ENCODE data around the gene TENT4B.
A peak's percentile ranks its signal among the peaks of the same experiment; 100 is the strongest.

Gene TENT4B

GRCh38 chr16:50207652-50208051 lies 54.5 kb downstream of the TENT4B start:
- no peak overlapping the region for H2AK5ac ChIP-seq (ENCODE audit: low read length)
- H2AFZ ChIP-seq (ENCODE audit: insufficient read depth, low read length, poor library complexity): no peak overlapping the region
- no peak overlapping the region for H2BK120ac ChIP-seq (ENCODE audit: insufficient read depth, low read length, poor library complexity)
- no peaks in the 10 kb centered on the region for H3K36me3 ChIP-seq (ENCODE audit: control insufficient read depth in 1 of 2, insufficient read depth in 2 of 2, low read length in 2 of 2)
- WGBS (ENCODE audit: extremely low coverage, insufficient coverage, insufficient read length): no CpG with 5 or more reads among the region's 3 CpGs
- H4K8ac ChIP-seq (ENCODE audit: low read depth, low read length): no peak overlapping the region
- H3K79me1 ChIP-seq (ENCODE audit: low read length): peaks cover 4% of the 10 kb centered on the region
- peaks cover 2% of the 10 kb centered on the region for H3K79me2 ChIP-seq (ENCODE audit: control insufficient read depth, insufficient read depth, low read length, poor library complexity)
- DNase-seq: no peak
- H3K9me3 ChIP-seq (ENCODE audit: insufficient read depth, low read depth, low read length): no peaks in the 10 kb centered on the region
- H3K23ac ChIP-seq (ENCODE audit: low read length): no peak overlapping the region
- no peak overlapping the region for H3K14ac ChIP-seq (ENCODE audit: low read length)
- no peaks in the 10 kb centered on the region for H3K27me3 ChIP-seq (ENCODE audit: insufficient read depth, low read length)
- H4K91ac ChIP-seq (ENCODE audit: low read depth, low read length): no peak overlapping the region
- H3K18ac ChIP-seq (ENCODE audit: low read length): no peak overlapping the region
- no peak overlapping the region for H3K4ac ChIP-seq (ENCODE audit: low read depth, low read length)
- H3K9ac ChIP-seq (ENCODE audit: low read length): no peak overlapping the region
- H2BK5ac ChIP-seq (ENCODE audit: low read depth, low read length, poor library complexity): no peak overlapping the region
- H3K27ac ChIP-seq (ENCODE audit: low read depth, low read length): no peak overlapping the region
- H4K12ac ChIP-seq (ENCODE audit: low read depth, low read length): no peak overlapping the region
- no peak overlapping the region for H3K4me3 ChIP-seq (ENCODE audit: low read depth, low read length)
- no peak overlapping the region for H3K4me2 ChIP-seq (ENCODE audit: low read length)
- H3K4me1 ChIP-seq (ENCODE audit: control insufficient read depth in 1 of 2, insufficient read depth in 2 of 2, low read length in 2 of 2): peaks cover 7 to 12% of the 10 kb centered on the region in 2 experiments
- H2BK12ac ChIP-seq (ENCODE audit: low read length): no peak overlapping the region

DNA sequence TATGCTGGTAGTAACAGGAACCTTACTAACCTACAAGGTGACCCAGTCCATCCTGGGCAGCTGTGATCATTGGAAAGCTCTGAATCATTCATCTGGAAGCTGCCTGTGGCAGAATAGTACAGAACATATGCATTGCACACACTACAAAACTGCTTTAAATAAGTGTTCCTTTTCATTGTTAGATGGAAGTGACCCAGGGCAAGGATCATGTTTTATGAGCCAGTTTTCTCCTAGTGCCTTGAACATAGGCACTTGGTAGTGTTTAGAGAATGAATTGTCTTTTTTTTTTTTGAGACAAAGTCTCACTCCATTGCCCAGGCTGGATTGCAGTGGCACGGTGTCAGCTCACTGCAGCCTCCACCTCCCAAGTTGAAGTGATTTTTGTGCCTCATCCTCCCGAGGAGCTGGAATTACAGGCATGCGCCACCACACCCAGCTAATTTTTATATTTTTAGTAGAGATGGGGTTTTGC lies 55.4 kb downstream of the TENT4B start:
- Histone ChIP-seq H3K23ac (ENCODE audit: low read length) (no peak overlapping the region), H2BK120ac (ENCODE audit: insufficient read depth, low read length, poor library complexity) (no peak overlapping the region), H3K4me3 (ENCODE audit: low read depth, low read length) (no peak overlapping the region), H2BK5ac (ENCODE audit: low read depth, low read length, poor library complexity) (no peak overlapping the region), H3K9ac (ENCODE audit: low read length) (no peak overlapping the region), H4K8ac (ENCODE audit: low read depth, low read length) (no peak overlapping the region), H3K79me2 (ENCODE audit: control insufficient read depth, insufficient read depth, low read length, poor library complexity) (peaks cover 2% of the 10 kb centered on the region), H3K9me3 (ENCODE audit: insufficient read depth, low read depth, low read length) (no peaks in the 10 kb centered on the region), H3K4me2 (ENCODE audit: low read length) (no peak overlapping the region), H3K4ac (ENCODE audit: low read depth, low read length) (no peak overlapping the region), H3K79me1 (ENCODE audit: low read length) (peaks cover 4% of the 10 kb centered on the region), H3K27me3 (ENCODE audit: insufficient read depth, low read length) (no peaks in the 10 kb centered on the region), H4K91ac (ENCODE audit: low read depth, low read length) (no peak overlapping the region), H3K4me1 (ENCODE audit: control insufficient read depth in 1 of 2, insufficient read depth in 2 of 2, low read length in 2 of 2) (peaks cover 6 to 11% of the 10 kb centered on the region in 2 experiments), H2BK12ac (ENCODE audit: low read length) (no peak overlapping the region), H2AK5ac (ENCODE audit: low read length) (no peak overlapping the region), H3K14ac (ENCODE audit: low read length) (no peak overlapping the region), H3K27ac (ENCODE audit: low read depth, low read length) (no peak overlapping the region), H2AFZ (ENCODE audit: insufficient read depth, low read length, poor library complexity) (no peak overlapping the region), H3K36me3 (ENCODE audit: control insufficient read depth in 1 of 2, insufficient read depth in 2 of 2, low read length in 2 of 2) (no peaks in the 10 kb centered on the region), H3K18ac (ENCODE audit: low read length) (no peak overlapping the region), H4K12ac (ENCODE audit: low read depth, low read length) (no peak overlapping the region)
- DNase-seq: peak; percentile 70 to 92
- no CpG with 5 or more reads among the region's 3 CpGs for WGBS (ENCODE audit: extremely low coverage, insufficient coverage, insufficient read length)

GRCh38 chr16:50209546-50210265 lies 56.6 kb downstream of the TENT4B start:
- H4K12ac ChIP-seq (ENCODE audit: low read depth, low read length): no peak overlapping the region
- H4K8ac ChIP-seq (ENCODE audit: low read depth, low read length): no peak overlapping the region
- no peak overlapping the region for H3K18ac ChIP-seq (ENCODE audit: low read length)
- H2BK12ac ChIP-seq (ENCODE audit: low read length): no peak overlapping the region
- no peak overlapping the region for H2AFZ ChIP-seq (ENCODE audit: insufficient read depth, low read length, poor library complexity)
- no peak overlapping the region for H2AK5ac ChIP-seq (ENCODE audit: low read length)
- H3K79me1 ChIP-seq (ENCODE audit: low read length): no peaks in the 10 kb centered on the region
- H3K4me2 ChIP-seq (ENCODE audit: low read length): no peak overlapping the region
- no CpG with 5 or more reads among the region's 7 CpGs for WGBS (ENCODE audit: extremely low coverage, insufficient coverage, insufficient read length)
- H3K14ac ChIP-seq (ENCODE audit: low read length): no peak overlapping the region
- no peaks in the 10 kb centered on the region for H3K27me3 ChIP-seq (ENCODE audit: insufficient read depth, low read length)
- no peak overlapping the region for H2BK5ac ChIP-seq (ENCODE audit: low read depth, low read length, poor library complexity)
- no peak overlapping the region for H4K91ac ChIP-seq (ENCODE audit: low read depth, low read length)
- peaks cover 0 to 2% of the 10 kb centered on the region in 2 experiments for H3K36me3 ChIP-seq (ENCODE audit: control insufficient read depth in 1 of 2, insufficient read depth in 2 of 2, low read length in 2 of 2)
- no peak for DNase-seq
- no peak overlapping the region for H2BK120ac ChIP-seq (ENCODE audit: insufficient read depth, low read length, poor library complexity)
- H3K9ac ChIP-seq (ENCODE audit: low read length): no peak overlapping the region
- peaks cover 0 to 3% of the 10 kb centered on the region in 2 experiments for H3K4me1 ChIP-seq (ENCODE audit: control insufficient read depth in 1 of 2, insufficient read depth in 2 of 2, low read length in 2 of 2)
- no peak overlapping the region for H3K4ac ChIP-seq (ENCODE audit: low read depth, low read length)
- no peaks in the 10 kb centered on the region for H3K79me2 ChIP-seq (ENCODE audit: control insufficient read depth, insufficient read depth, low read length, poor library complexity)
- H3K27ac ChIP-seq (ENCODE audit: low read depth, low read length): no peak overlapping the region
- H3K4me3 ChIP-seq (ENCODE audit: low read depth, low read length): no peak overlapping the region
- H3K23ac ChIP-seq (ENCODE audit: low read length): no peak overlapping the region
- H3K9me3 ChIP-seq (ENCODE audit: insufficient read depth, low read depth, low read length): no peaks in the 10 kb centered on the region

DNA sequence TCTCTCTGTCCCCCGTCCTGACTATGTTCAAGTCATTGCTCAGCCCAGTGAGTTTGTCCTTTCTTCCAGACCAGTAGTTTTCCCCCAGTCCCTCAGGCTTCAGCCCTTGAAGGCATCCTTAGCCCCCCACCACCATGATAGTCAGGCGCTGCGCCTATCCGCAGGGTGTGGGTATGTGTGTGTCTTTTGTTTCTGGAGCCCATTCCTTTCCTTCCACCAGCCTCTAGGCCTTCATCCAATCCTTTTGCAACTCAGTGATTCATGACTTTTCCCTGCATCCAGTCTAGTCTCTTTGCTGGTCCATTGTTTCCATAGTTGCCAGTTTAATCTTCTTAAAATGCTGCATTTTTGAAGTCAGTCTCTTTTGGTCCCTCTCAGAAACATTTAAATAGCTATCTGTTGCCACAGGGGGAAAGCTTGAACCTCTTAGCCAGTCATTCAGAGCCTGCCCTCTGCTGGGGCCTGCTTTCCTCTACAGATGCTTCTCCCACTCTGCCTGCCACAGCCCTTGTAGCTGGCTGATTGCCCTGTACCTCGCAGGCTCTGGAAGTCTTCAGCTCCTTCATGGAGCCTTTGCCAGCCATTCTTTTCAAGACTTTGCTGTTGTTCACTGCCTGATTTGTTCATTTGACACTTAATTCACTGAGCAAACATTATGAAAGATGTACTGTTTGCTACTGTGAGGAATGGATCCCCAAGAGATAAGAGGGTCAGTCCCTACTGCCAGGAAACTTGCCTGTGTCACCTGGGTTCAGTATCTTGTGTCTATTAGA lies 57.3 kb downstream of the TENT4B start:
- no CpG with 5 or more reads among the region's 5 CpGs for WGBS (ENCODE audit: extremely low coverage, insufficient coverage, insufficient read length)
- no peak overlapping the region for H3K27ac ChIP-seq (ENCODE audit: low read depth, low read length)

More for the DNA sequence above, 57.3 kb downstream of the TENT4B start:
- Histone ChIP-seq H3K9me3 (ENCODE audit: insufficient read depth, low read depth, low read length) (no peaks in the 10 kb centered on the region), H3K79me1 (ENCODE audit: low read length) (no peaks in the 10 kb centered on the region), H2BK120ac (ENCODE audit: insufficient read depth, low read length, poor library complexity) (no peak overlapping the region), H3K27me3 (ENCODE audit: insufficient read depth, low read length) (no peaks in the 10 kb centered on the region), H3K18ac (ENCODE audit: low read length) (no peak overlapping the region), H3K4me3 (ENCODE audit: low read depth, low read length) (no peak overlapping the region), H2AFZ (ENCODE audit: insufficient read depth, low read length, poor library complexity) (no peak overlapping the region), H3K14ac (ENCODE audit: low read length) (no peak overlapping the region), H3K4me2 (ENCODE audit: low read length) (no peak overlapping the region), H2AK5ac (ENCODE audit: low read length) (no peak overlapping the region), H4K91ac (ENCODE audit: low read depth, low read length) (no peak overlapping the region), H2BK5ac (ENCODE audit: low read depth, low read length, poor library complexity) (no peak overlapping the region), H3K36me3 (ENCODE audit: control insufficient read depth in 1 of 2, insufficient read depth in 2 of 2, low read length in 2 of 2) (peaks cover 0 to 2% of the 10 kb centered on the region in 2 experiments), H3K4me1 (ENCODE audit: control insufficient read depth in 1 of 2, insufficient read depth in 2 of 2, low read length in 2 of 2) (peaks cover 0 to 2% of the 10 kb centered on the region in 2 experiments), H4K8ac (ENCODE audit: low read depth, low read length) (no peak overlapping the region), H3K4ac (ENCODE audit: low read depth, low read length) (no peak overlapping the region), H3K9ac (ENCODE audit: low read length) (no peak overlapping the region), H2BK12ac (ENCODE audit: low read length) (no peak overlapping the region), H4K12ac (ENCODE audit: low read depth, low read length) (no peak overlapping the region), H3K23ac (ENCODE audit: low read length) (no peak overlapping the region), H3K79me2 (ENCODE audit: control insufficient read depth, insufficient read depth, low read length, poor library complexity) (no peaks in the 10 kb centered on the region)
- DNase-seq: peak; percentile 85 to 91
